GM21447 (cell line): ENCODE results near the gene C22orf23.
"Not testable (repeated sequence)": the region's sequence is repeated elsewhere in the genome, so short reads cannot be mapped to it uniquely, and the experiment has no call there.

Experiments
- ATAC-seq: cut with Tn5 transposase; IDR thresholded peaks from one replicate; pipeline ENCODE4 v1.9.1; 2021; ENCODE audit not compliant: unreplicated experiment

C22orf23 gene

DNA sequence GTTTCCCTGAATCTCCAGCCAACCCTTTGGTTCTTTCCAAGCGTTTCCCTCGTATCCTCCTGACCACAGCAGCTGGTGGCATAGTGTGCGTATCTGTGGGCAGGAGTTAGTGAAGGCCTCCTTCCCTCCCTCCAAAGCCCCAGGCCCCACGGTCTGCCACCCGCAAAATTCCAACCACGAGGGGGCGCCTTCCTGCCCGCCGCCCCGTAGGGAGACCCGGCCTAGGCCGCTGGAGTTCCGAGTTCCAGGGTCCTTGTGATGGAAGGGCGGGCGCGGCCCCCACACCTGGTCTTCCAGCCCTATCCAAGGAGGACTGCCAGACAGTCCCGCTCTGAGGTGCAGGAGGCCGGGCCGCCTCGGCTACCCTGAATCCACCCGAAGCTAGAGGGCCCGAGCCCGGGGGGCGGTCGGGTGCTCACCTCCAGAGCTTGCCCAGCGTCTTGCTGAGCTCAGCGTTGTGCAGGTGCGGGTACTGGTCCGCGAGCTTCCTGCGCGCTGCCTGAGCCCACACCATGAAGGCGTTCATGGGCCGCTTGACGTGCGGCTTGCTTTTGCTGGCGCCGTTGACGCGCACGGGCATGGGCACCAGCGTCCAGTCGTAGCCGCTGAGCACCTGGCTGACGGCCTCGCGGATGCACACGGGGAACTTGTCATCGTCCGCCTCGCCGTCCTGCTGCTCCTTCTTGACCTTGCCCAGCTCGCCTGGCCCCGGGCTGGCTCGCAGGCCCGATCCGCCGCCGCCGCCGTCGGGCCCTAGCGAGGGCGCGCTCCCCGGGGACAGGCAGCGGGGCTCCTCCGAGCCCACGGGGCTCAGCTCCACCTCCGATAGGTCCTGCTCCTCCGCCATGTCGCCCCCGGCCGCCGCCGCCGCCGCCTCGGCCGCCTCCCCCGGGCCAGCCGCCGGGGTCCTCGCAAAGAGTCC lies 29.8 kb upstream of the C22orf23 start:
- ATAC-seq: no peak

- ATAC-seq: no peak
Measured at GRCh38 chr22:37982151-37982785, 28.9 kb upstream of the C22orf23 start.

- ATAC-seq: no peak
Measured at GRCh38 chr22:37981282-37982011, 28.0 kb upstream of the C22orf23 start.

GRCh38 chr22:37979782-37980181 lies 26.4 kb upstream of the C22orf23 start:
- ATAC-seq: no peak

- no peak for ATAC-seq
Measured at GRCh38 chr22:37976547-37976946, 23.1 kb upstream of the C22orf23 start.

- not testable (repeated sequence) for ATAC-seq
Measured at GRCh38 chr22:37976022-37976421, 22.6 kb upstream of the C22orf23 start.

DNA sequence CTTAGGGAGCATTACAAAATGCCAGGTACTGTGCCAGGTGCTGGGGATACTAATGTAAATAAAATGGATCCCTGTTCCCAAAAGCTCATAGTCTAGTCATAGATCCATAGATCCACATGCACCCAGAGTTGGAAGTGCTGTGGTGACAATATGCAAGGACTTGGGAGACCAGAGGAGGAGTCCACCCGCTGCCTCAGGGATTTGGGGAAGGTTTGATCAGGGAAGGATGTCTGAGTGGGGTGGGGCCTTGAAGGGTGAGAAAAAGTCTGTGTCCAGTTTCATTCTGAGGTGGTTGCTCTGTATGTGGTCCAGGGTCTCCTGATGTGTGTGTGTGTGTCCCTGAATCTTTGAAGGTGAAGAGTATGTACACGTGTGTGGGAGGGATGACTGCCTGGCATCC lies 21.8 kb upstream of the C22orf23 start:
- ATAC-seq: no peak

- ATAC-seq: no peak
Measured at GRCh38 chr22:37973271-37974170, 20.1 kb upstream of the C22orf23 start.

DNA sequence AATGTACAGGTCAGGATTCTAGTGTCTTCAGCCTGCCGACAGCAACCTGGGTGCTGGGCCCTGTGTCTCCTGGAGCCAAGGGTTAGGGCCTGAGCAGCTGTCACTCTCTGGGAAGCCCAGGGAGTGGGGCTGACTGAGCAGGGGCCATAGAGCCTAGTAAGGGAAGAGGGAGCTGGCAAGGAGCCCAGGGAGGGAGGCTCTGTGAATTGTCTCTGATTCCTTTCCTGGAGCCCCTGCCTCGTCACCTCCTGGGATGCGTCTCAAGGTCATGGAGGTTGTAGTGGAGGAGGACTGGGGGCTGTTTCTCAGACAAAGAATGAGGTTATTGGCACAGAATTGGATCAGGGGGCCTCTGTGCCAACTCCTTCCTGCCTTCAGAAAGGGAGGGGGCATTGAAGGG lies 19.1 kb upstream of the C22orf23 start:
- ATAC-seq: no peak

DNA sequence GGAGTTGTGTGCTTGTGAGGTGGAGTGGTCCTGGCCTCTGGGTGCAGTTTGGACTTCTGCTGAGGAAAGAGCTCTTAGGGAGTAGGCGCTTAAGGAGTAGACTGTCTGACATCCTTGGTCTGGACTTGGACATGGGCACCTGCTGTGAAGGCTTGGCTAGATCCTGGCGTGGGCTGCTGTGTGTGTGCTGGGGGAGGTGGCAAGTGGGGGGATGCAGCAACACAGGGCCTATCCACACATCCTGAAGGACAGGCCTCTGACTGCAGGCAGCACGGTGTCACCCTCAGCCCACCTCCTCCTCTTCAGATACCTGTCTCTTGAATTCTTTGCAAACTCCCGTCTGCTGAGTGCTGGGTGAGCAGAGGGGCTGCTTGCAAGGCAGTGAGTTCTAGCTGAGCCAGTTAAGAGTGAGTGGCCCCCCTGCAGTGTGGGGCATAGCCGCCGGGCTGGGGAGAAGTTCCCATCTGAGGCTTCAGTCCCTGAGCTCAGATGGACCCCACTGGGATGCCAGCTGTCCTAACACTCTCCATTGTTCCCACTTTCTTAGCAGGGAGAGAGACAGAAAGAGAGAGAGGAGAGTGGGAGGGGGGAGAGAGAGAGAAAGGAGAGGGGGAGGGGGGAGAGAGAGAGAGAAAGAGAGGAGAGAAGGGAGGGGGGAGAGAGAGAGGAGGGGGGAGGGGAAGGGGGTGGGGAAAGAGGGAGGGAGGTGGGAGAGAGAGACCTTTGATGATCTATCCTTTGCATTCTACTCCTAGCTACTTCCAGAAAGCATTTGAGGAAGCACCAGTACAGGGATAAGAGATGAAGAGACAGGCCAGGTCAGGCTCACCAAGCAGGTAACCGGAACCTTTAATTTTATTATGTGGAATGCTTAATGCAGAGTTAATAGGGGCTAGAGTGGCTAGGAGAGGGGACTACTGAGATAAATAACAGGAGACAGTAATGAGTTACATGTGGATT lies 18.4 kb upstream of the C22orf23 start:
- ATAC-seq: no peak

DNA sequence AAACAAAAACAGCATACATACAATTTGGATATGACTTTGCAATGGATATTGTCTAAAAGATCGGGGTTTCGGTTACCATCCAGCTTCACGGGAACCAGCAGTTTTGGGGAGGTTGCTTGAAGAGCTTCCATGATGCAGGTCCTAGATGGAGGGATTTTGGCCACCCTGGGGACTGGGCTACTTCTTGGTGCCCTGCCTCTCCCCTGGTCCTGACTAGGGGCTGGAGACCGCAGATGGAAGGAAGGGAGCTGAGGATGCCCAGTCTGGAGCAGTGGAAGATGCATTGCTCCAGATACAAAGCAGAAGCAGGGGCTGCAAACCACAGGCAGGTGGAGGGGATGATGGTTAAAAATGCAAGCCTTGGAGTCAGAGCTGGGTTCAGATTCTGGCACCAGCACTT lies 17.5 kb upstream of the C22orf23 start:
- ATAC-seq: no peak

GRCh38 chr22:37968452-37969251 lies 15.3 kb upstream of the C22orf23 start:
- ATAC-seq: no peak

DNA sequence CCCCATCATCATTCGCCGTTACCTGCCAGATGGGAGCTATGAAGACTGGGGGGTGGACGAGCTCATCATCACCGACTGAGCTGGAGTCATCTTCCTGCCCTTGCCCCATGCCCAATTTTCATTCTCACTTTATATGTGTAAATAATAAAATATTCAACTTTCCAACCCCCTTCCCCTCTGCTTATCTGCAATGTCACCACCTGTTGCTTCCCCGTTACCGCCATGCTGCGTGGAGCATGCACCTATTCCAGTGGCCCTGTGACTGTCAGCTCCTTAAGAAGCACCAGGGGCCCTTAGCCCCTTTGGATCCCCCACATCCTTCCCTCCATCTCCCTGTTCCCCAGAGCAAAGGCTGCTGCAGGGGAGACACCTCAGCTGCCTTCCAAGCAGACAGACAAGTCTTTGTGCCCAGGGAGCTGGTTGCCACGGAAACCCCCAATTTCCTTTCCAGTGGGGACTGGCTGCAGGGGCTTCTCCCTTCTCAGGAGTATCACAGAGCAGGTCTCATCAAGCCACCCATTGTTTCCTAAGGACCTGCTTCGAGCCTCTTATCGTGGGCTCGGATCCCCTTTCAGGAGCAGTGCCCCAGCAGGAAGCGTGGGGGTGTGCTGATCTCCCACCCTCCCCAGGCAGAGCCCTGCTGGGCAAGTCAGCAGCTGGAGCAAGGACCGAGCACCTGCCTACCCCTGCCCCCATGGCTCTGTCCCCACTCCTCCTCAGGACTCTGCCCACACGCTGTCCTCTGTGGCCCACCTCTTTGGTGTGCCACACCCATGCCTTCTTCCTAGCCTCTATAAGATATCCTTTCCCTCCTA lies 14.4 kb upstream of the C22orf23 start:
- ATAC-seq: no peak

GRCh38 chr22:37967147-37967546 lies 13.7 kb upstream of the C22orf23 start:
- no peak for ATAC-seq

DNA sequence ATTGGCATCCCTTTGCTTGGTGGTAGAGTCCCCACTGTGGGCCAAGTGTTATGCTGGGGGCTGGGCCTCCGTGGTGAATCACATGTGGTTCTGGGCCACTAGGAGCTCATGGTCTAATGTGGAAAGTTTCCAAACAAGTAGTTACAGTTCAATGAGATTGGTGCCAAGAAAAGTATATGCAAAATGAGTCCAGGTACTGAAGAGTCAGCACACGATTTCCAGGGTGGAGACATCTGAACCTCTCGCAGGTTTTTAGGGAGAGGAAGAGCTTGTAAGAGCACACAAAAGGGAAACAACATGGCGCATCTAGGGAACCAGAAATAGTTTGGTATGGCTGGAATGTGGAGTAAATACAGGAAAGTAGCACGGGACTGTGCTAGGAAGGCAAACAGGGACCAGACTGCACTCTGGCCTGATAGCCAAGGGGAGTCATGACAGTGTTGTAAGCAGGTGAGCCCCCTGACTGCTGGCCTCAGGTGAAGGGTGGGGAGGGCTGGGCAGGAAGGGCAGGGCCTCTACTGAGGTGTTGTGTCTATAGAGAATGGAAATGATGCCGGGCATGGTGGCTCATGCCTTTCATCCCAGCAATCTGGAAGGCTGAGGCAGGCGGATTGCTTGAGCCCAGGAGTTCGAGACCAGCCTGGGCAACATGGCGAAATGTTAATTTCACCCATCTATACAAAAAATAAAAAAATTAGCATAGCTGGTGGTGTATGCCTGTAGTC lies 12.7 kb upstream of the C22orf23 start:
- ATAC-seq: no peak

DNA sequence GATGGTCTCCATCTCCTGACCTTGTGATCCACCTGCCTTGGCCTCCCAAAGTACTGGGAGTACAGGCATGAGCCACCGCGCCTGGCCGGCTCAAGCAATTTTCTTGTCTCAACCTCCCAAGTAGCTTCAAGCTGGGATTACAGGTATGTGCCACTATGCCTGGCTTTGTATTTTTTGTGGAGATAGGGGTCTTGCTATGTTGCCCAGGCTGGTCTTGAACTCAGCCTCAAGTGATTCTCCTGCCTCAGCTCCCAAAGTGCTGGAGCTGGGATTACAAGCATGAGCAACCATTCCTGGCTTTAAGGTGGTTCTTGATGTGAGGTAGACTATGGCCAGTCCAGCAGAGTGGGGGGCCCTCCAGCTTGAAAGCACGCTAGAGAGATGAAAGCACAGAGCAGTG lies 7.7 kb upstream of the C22orf23 start:
- no peak for ATAC-seq

DNA sequence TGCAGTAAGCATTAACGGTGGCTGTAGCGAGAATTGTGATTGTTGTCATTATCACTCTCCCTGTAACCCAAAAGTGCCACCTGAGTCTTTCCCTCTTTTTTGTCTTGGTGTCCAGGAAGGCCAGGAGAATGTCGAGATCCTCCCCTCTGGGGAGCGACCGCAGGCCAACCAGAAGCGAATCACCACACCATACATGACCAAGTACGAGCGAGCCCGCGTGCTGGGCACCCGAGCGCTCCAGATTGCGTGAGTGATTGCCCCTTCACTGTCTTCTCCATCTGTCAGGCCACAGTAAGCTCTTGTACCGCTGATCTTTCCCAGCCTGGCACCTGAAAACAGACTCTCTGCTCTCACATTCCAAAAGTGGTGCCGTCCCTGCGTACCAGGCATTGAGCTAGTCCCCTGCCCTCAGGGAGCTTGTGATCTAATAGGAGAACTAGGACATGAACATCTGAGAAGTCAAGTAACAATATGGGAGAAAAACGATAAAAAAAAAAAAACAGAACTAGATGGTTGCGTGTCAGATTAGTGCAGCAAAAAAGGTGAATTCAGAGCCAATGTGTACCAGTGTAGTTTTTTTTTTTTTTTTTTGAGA lies 5.9 kb upstream of the C22orf23 start:
- no peak for ATAC-seq
